HL-60/S4 treated with phorbol 12-myristate 13-acetate at 8.2 ng/mL for 4 days and 3 days (cell line): Measurements from ENCODE around the gene PROCA1.

Experiments
- in situ Hi-C: fragments of 300-500 bp; cut with MboI; formaldehyde crosslinking; loops from 2 replicates; pipeline ENCODE4 v1.15.0; 2022; ENCODE audit warnings: low sequenced_read_pairs

Gene PROCA1

GRCh38 chr17:28710861-28711722 is 596 bp downstream of the PROCA1 start:
- in situ Hi-C loops: no loop called here

GRCh38 chr17:28707339-28707720 is 4.4 kb downstream of the PROCA1 start:
- in situ Hi-C loops: no loop called here

- in situ Hi-C loops: no loop called here
Measured at GRCh38 chr17:28706471-28707338, 5.0 kb downstream of the PROCA1 start.

GRCh38 chr17:28705728-28706334 is 5.9 kb downstream of the PROCA1 start:
- in situ Hi-C loops: no loop called here

- in situ Hi-C loops: no loop called here
Measured at GRCh38 chr17:28705074-28705659, 6.5 kb downstream of the PROCA1 start.

- in situ Hi-C loops: no loop called here
Measured at GRCh38 chr17:28704219-28704858, 7.3 kb downstream of the PROCA1 start.

GRCh38 chr17:28703552-28704218 is 8.0 kb downstream of the PROCA1 start:
- in situ Hi-C loops: no loop called here

GRCh38 chr17:28702752-28703150 is 8.9 kb downstream of the PROCA1 start:
- in situ Hi-C loops: no loop called here

- in situ Hi-C loops: no loop called here
Measured at GRCh38 chr17:28702026-28702751, 9.5 kb downstream of the PROCA1 start.

GRCh38 chr17:28700830-28701492 is 10.7 kb downstream of the PROCA1 start:
- in situ Hi-C loops: no loop called here

GRCh38 chr17:28700278-28700677 is 11.4 kb downstream of the PROCA1 start:
- in situ Hi-C loops: no loop called here

GRCh38 chr17:28698253-28698941 is 13.3 kb downstream of the PROCA1 start:
- in situ Hi-C loops: no loop called here

- in situ Hi-C loops: no loop called here
Measured at GRCh38 chr17:28693869-28694268, 17.8 kb downstream of the PROCA1 start.

- in situ Hi-C loops: loop anchor here (5.0 kb wide), 1 partner anchor 57 kb away; no protein-coding TSS in a partner anchor
Measured at GRCh38 chr17:28689011-28689410, 22.7 kb downstream of the PROCA1 start.

GRCh38 chr17:28688481-28688880 is 23.2 kb downstream of the PROCA1 start:
- in situ Hi-C loops: loop anchor here (5.0 kb wide), 1 partner anchor 56 kb away; no protein-coding TSS in a partner anchor

GRCh38 chr17:28686296-28686695 is 25.4 kb downstream of the PROCA1 start:
- in situ Hi-C loops: loop anchor here (5.0 kb wide), 1 partner anchor 54 kb away; no protein-coding TSS in a partner anchor

GRCh38 chr17:28685366-28685765 is 26.3 kb downstream of the PROCA1 start:
- in situ Hi-C loops: loop anchor here (5.0 kb wide), 1 partner anchor 53 kb away; no protein-coding TSS in a partner anchor

GRCh38 chr17:28684963-28685362 is 26.7 kb downstream of the PROCA1 start:
- in situ Hi-C loops: loop anchor here (5.0 kb wide), 1 partner anchor 53 kb away; no protein-coding TSS in a partner anchor
